Embryonic facial prominence (tissue), 1 donor: Measurements from ENCODE around the gene ECE2.
A peak's percentile ranks its signal among the peaks of the same experiment; 100 is the strongest.

Experiments
- DNase-seq: peaks from one replicate; pipeline ENCODE4 v3.0.0-alpha.2; 2016; ENCODE audit errors: extremely low spot score

Gene ECE2

GRCh38 chr3:184314363-184314699, 38.5 kb downstream of the ECE2 start, which contains the start of gene EIF4G1:
EIF4G1 (plus strand) TSS chr3:184314606; CDS start chr3:184315797, 1,191 bp downstream.
- DNase-seq = peak; percentile 87

GRCh38 chr3:184314700-184315542, 39.1 kb downstream of the ECE2 start:
- DNase-seq = peak; percentile 45

GRCh38 chr3:184315543-184315867, 39.7 kb downstream of the ECE2 start:
- DNase-seq = no peak

GRCh38 chr3:184315871-184316661, 40.2 kb downstream of the ECE2 start:
- no peak for DNase-seq

GRCh38 chr3:184316792-184317191, 41.0 kb downstream of the ECE2 start:
- DNase-seq = no peak

GRCh38 chr3:184317201-184317600, 41.4 kb downstream of the ECE2 start:
- DNase-seq = no peak

GRCh38 chr3:184320104-184320445, 44.3 kb downstream of the ECE2 start:
- no peak for DNase-seq

GRCh38 chr3:184321666-184322065, 45.8 kb downstream of the ECE2 start:
- no peak for DNase-seq

GRCh38 chr3:184322731-184323487, 47.1 kb downstream of the ECE2 start:
- DNase-seq = no peak

GRCh38 chr3:184323696-184324095, 47.9 kb downstream of the ECE2 start:
- DNase-seq = no peak

- DNase-seq = no peak
Measured at GRCh38 chr3:184325269-184325668, 49.4 kb downstream of the ECE2 start.

- DNase-seq = no peak
Measured at GRCh38 chr3:184325715-184326369, 50.0 kb downstream of the ECE2 start.

GRCh38 chr3:184327171-184327570, 51.3 kb downstream of the ECE2 start:
- no peak for DNase-seq

- DNase-seq = no peak
Measured at GRCh38 chr3:184328516-184328915, 52.7 kb downstream of the ECE2 start.

GRCh38 chr3:184332370-184333090, 56.7 kb downstream of the ECE2 start:
- DNase-seq = no peak

GRCh38 chr3:184333190-184333589, 57.4 kb downstream of the ECE2 start:
- DNase-seq = no peak

- DNase-seq = no peak
Measured at GRCh38 chr3:184333700-184334099, 57.9 kb downstream of the ECE2 start.

- DNase-seq = no peak
Measured at GRCh38 chr3:184334470-184335158, 58.8 kb downstream of the ECE2 start.

GRCh38 chr3:184335291-184335660, 59.5 kb downstream of the ECE2 start:
- no peak for DNase-seq

GRCh38 chr3:184335661-184336546, 60.1 kb downstream of the ECE2 start:
- peak; percentile 85 for DNase-seq
